Bronchial epithelial cell (primary cell): ENCODE data around the gene GALC. TPM values are rescaled to one million over a fixed set of nuclear protein-coding genes. Genes with fewer than 3 reads are reported as not detected.
A peak's percentile ranks its signal among the peaks of the same experiment; 100 is the strongest.

Source experiments
- DNase-seq: peaks from one replicate; pipeline ENCODE4 v3.0.0-alpha.2; 2010; ENCODE audit warnings: low read depth
- FAIRE-seq: peaks from 2 replicates; lab custom pipeline; 2011; peaks lifted over from hg19 to GRCh38; lab: Jason Lieb, UNC
- H3K27me3 ChIP-seq: 2 replicates; pipeline ENCODE4 v1.5.1; 2011; ENCODE audit warnings: low read length; ENCODE audit not compliant: control insufficient read depth, insufficient read depth
- H3K36me3 ChIP-seq: 2 replicates; pipeline ENCODE4 v1.5.1; 2011; ENCODE audit warnings: low read length; ENCODE audit not compliant: control insufficient read depth, insufficient read depth
- H3K4me3 ChIP-seq: 2 replicates; pipeline ENCODE4 v1.5.1; 2011; ENCODE audit warnings: mild to moderate bottlenecking, low read depth, low read length, control low read depth
- total RNA-seq: library from RNA; depleted of rRNA; stranded (reverse); fragments of >200 nt; gene quantifications from 2 replicates; pipeline ENCODE4 v1.2.1, GENCODE V29; 2014
- TF ChIP-seq, protein P1 (sequence below): IDR thresholded peaks from 2 replicates; pipeline ENCODE4 v1.5.1; 2011; ENCODE audit warnings: mild to moderate bottlenecking, moderate library complexity, low read length, control low read depth, inconsistent platforms; ENCODE audit not compliant: insufficient read depth, severe bottlenecking

The GALC gene
- total RNA-seq, 1 donor from 2014 or later: 12.6 TPM

GRCh38 chr14:88023658-88024187, 30.7 kb upstream of the GALC start:
- DNase-seq: no peak
- no peak for FAIRE-seq
- Histone ChIP-seq H3K36me3 (no peaks in the 10 kb centered on the region), H3K27me3 (no peaks in the 10 kb centered on the region), H3K4me3 (no peak overlapping the region)
- TF ChIP-seq, protein P1, sequence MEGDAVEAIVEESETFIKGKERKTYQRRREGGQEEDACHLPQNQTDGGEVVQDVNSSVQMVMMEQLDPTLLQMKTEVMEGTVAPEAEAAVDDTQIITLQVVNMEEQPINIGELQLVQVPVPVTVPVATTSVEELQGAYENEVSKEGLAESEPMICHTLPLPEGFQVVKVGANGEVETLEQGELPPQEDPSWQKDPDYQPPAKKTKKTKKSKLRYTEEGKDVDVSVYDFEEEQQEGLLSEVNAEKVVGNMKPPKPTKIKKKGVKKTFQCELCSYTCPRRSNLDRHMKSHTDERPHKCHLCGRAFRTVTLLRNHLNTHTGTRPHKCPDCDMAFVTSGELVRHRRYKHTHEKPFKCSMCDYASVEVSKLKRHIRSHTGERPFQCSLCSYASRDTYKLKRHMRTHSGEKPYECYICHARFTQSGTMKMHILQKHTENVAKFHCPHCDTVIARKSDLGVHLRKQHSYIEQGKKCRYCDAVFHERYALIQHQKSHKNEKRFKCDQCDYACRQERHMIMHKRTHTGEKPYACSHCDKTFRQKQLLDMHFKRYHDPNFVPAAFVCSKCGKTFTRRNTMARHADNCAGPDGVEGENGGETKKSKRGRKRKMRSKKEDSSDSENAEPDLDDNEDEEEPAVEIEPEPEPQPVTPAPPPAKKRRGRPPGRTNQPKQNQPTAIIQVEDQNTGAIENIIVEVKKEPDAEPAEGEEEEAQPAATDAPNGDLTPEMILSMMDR: no peak

GRCh38 chr14:88017535-88017934, 24.6 kb upstream of the GALC start:
- Histone ChIP-seq H3K4me3 (no peak overlapping the region), H3K27me3 (no peaks in the 10 kb centered on the region), H3K36me3 (no peaks in the 10 kb centered on the region)
- FAIRE-seq (no peak), DNase-seq (no peak)
- TF ChIP-seq, protein P1: no peak

DNA sequence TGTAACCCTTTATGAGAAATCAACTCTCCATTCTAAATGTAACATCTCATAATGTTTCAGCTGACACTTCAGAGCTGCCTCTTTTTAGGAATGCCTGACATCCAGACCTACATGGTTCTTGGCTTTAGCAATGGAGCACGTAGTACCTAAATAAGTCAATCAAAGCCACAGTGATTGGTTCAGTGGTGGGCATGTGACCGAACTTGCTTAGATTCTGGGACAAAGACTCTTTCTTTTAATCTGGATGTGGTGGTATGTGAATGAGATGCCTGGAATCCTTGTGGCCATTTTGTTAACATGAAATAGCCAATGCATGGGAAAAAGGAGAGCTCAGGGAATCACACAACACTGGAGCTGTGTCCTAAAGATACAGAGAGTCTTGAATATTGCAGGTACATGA, 23.8 kb upstream of the GALC start:
- TF ChIP-seq, protein P1: no peak
- Histone ChIP-seq H3K27me3 (no peaks in the 10 kb centered on the region), H3K36me3 (no peaks in the 10 kb centered on the region), H3K4me3 (no peak overlapping the region)
- FAIRE-seq (no peak), DNase-seq (no peak)

GRCh38 chr14:88013750-88014349, 20.9 kb upstream of the GALC start:
- no peak overlapping the region for H3K4me3 ChIP-seq
- TF ChIP-seq, protein P1: peak; percentile 92
- H3K27me3 ChIP-seq: no peaks in the 10 kb centered on the region
- FAIRE-seq: no peak
- DNase-seq: peak; percentile 52
- H3K36me3 ChIP-seq: no peaks in the 10 kb centered on the region

DNA sequence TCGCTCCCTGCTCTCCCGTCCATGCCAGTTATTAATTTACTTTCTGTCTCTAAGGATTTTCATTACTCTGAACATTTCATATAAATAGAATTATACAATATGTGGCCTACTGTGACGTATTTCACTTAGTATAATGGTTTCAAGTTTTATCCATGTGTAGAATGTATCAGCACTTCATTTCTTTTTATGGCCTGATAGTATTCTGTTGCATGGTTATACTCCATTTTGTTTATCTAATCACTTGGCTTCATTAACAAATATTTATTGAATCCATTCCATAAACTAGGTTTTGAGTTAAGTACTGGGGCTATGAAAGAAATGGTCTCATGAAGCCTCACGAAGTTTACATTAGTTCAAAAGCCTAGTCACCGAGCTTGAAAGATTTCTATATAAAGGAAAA, 19.5 kb upstream of the GALC start:
- no peak for FAIRE-seq
- Histone ChIP-seq H3K27me3 (no peaks in the 10 kb centered on the region), H3K36me3 (no peaks in the 10 kb centered on the region), H3K4me3 (no peak overlapping the region)
- TF ChIP-seq, protein P1: no peak
- DNase-seq: no peak

GRCh38 chr14:88010331-88010730, 17.3 kb upstream of the GALC start:
- no peak for DNase-seq
- TF ChIP-seq, protein P1: no peak
- Histone ChIP-seq H3K27me3 (no peaks in the 10 kb centered on the region), H3K36me3 (no peaks in the 10 kb centered on the region), H3K4me3 (no peak overlapping the region)
- no peak for FAIRE-seq
